Liver (tissue), 3 donors: Measurements from ENCODE around the gene TIGD7.

Experiments used
- ATF3 ChIP-seq: IDR thresholded peaks from 2 replicates; pipeline ENCODE4 v1.6.1; 2016; ENCODE audit warnings: antibody characterized with exemption
- CTCF ChIP-seq: fragments of 150-350 bp; IDR thresholded peaks from 2 replicates; pipeline ENCODE4 v1.5.1; 2017; ENCODE audit warnings: improper control_type of control experiment, low read depth, low read length; ENCODE audit not compliant: missing input control
- EGR1 ChIP-seq, 2 donors: IDR thresholded peaks; 2 replicates each; pipeline ENCODE4 v1.6.1; 2016 to 2018; ENCODE audit warnings: antibody characterized with exemption in 2 of 2, low read depth in 2 of 2
- FOXA2 ChIP-seq: IDR thresholded peaks from 2 replicates; pipeline ENCODE4 v1.6.1; 2016; ENCODE audit warnings: antibody characterized with exemption
- GABPA ChIP-seq, 2 donors: IDR thresholded peaks in 1 of 2; conservative IDR thresholded peaks in 1 of 2; 2 replicates each; pipeline ENCODE4 v1.6.1; 2016; ENCODE audit warnings: antibody characterized with exemption in 2 of 2, mild to moderate bottlenecking in 1 of 2, moderate library complexity in 1 of 2
- JUND ChIP-seq, 2 donors: IDR thresholded peaks; 2 replicates each; pipeline ENCODE4 v1.6.1; 2016; ENCODE audit warnings: antibody characterized with exemption in 2 of 2
- NR2F2 ChIP-seq: IDR thresholded peaks from 2 replicates; pipeline ENCODE4 v1.6.1; 2016; ENCODE audit warnings: antibody characterized with exemption
- RAD21 ChIP-seq, 2 donors: IDR thresholded peaks; 2 replicates each; pipeline ENCODE4 v1.6.1; 2016; ENCODE audit warnings: antibody characterized with exemption in 2 of 2, mild to moderate bottlenecking in 2 of 2
- RXRA ChIP-seq, 2 donors: IDR thresholded peaks; 2 replicates each; pipeline ENCODE4 v1.6.1; 2017 to 2018; ENCODE audit warnings: antibody characterized with exemption in 2 of 2, mild to moderate bottlenecking in 1 of 2
- SP1 ChIP-seq: IDR thresholded peaks from 2 replicates; pipeline ENCODE4 v1.6.1; 2018; ENCODE audit warnings: antibody characterized with exemption, mild to moderate bottlenecking
- TAF1 ChIP-seq: conservative IDR thresholded peaks from 2 replicates; pipeline ENCODE4 v1.6.1; 2016; ENCODE audit warnings: antibody characterized with exemption, mild to moderate bottlenecking
- YY1 ChIP-seq: IDR thresholded peaks from 2 replicates; pipeline ENCODE4 v1.6.1; 2016; ENCODE audit warnings: antibody characterized with exemption, mild to moderate bottlenecking
- TF ChIP-seq, protein P1 (sequence below): IDR thresholded peaks from 2 replicates; pipeline ENCODE4 v1.6.1; 2016; ENCODE audit warnings: antibody characterized with exemption, mild to moderate bottlenecking
- TF ChIP-seq, protein P2 (sequence below): IDR thresholded peaks from 2 replicates; pipeline ENCODE4 v1.6.1; 2016; ENCODE audit warnings: antibody characterized with exemption
- donor health status: healthy.
- donor health status: healthy.

- TF ChIP-seq CTCF (no peak), ATF3 (no peak), TAF1 (no peak), NR2F2 (no peak), SP1 (no peak), EGR1 (IDR thresholded peaks at IDR 0.05; ENCODE audit: low read depth in 2 of 2) (no peak), RXRA (IDR thresholded peaks at IDR 0.05) (no peak), YY1 (no peak), GABPA (IDR thresholded peaks at IDR 0.05 in 1 of 2, conservative IDR thresholded peaks at IDR 0.05 in 1 of 2) (no peak), FOXA2 (no peak), JUND (IDR thresholded peaks at IDR 0.05) (no peak), RAD21 (IDR thresholded peaks at IDR 0.05) (no peak)
- TF ChIP-seq, protein P1, sequence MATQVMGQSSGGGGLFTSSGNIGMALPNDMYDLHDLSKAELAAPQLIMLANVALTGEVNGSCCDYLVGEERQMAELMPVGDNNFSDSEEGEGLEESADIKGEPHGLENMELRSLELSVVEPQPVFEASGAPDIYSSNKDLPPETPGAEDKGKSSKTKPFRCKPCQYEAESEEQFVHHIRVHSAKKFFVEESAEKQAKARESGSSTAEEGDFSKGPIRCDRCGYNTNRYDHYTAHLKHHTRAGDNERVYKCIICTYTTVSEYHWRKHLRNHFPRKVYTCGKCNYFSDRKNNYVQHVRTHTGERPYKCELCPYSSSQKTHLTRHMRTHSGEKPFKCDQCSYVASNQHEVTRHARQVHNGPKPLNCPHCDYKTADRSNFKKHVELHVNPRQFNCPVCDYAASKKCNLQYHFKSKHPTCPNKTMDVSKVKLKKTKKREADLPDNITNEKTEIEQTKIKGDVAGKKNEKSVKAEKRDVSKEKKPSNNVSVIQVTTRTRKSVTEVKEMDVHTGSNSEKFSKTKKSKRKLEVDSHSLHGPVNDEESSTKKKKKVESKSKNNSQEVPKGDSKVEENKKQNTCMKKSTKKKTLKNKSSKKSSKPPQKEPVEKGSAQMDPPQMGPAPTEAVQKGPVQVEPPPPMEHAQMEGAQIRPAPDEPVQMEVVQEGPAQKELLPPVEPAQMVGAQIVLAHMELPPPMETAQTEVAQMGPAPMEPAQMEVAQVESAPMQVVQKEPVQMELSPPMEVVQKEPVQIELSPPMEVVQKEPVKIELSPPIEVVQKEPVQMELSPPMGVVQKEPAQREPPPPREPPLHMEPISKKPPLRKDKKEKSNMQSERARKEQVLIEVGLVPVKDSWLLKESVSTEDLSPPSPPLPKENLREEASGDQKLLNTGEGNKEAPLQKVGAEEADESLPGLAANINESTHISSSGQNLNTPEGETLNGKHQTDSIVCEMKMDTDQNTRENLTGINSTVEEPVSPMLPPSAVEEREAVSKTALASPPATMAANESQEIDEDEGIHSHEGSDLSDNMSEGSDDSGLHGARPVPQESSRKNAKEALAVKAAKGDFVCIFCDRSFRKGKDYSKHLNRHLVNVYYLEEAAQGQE = no peak
- TF ChIP-seq, protein P2, sequence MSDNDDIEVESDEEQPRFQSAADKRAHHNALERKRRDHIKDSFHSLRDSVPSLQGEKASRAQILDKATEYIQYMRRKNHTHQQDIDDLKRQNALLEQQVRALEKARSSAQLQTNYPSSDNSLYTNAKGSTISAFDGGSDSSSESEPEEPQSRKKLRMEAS = no peak
Measured at GRCh38 chr16:3328104-3328503, 22.9 kb upstream of the TIGD7 start.
